Right forelimb (tissue), 1 donor: Measurements from ENCODE around the gene FDX2.

ENCODE experiments used
- DNase-seq: peaks from one replicate; pipeline ENCODE4 v3.0.0-alpha.2; 2018

Gene FDX2

GRCh38 chr19:10332158-10332964 is 16.5 kb upstream of the FDX2 start:
- DNase-seq, result no peak

GRCh38 chr19:10329555-10329954 is 13.7 kb upstream of the FDX2 start:
- no peak for DNase-seq

DNA sequence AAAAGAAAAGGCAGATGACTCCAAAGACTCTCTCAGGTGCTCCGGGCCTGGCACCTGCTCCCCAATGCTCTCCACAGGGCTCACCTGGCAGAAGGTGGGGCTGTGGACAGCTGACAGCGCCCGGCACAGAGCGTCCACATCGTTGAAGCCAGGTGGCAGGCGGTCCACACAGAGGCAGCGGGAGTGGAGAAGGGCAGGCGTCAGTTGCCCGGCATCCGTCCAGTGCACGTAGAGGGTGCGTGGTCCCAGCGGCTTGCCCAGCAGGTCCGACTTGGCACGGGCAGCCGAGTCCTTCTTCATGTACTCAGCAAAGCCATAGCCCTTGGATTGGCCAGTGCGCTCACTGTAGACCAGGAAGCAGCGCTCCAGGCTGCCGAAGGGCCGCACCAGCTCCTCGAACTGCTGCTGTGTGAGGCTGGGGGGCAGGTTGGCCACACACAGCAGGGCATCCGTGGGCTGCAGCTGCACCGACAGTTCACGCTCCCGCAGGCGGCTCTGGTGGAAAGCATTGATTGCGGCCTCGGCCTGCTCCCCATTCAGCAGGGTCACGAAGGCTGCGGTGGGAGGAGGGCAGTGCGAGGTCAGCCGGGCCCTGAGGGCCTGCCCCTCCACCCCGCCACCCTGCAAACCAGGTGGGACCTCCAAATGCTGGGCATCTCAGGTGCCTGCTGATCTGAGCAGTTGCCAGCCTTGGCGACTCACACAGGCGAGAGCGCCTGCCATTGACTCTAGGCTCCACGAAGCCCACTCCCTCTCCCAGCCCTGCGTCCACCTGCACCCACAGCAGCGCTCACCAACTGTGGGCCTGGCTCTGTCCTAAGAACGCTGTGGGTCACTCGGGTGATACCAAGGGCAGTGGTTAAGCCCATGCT is 13.0 kb upstream of the FDX2 start:
- DNase-seq, result no peak

GRCh38 chr19:10327793-10328192 is 12.0 kb upstream of the FDX2 start:
- no peak for DNase-seq

- DNase-seq, result no peak
Observed at GRCh38 chr19:10325732-10326131, 9.9 kb upstream of the FDX2 start.

DNA sequence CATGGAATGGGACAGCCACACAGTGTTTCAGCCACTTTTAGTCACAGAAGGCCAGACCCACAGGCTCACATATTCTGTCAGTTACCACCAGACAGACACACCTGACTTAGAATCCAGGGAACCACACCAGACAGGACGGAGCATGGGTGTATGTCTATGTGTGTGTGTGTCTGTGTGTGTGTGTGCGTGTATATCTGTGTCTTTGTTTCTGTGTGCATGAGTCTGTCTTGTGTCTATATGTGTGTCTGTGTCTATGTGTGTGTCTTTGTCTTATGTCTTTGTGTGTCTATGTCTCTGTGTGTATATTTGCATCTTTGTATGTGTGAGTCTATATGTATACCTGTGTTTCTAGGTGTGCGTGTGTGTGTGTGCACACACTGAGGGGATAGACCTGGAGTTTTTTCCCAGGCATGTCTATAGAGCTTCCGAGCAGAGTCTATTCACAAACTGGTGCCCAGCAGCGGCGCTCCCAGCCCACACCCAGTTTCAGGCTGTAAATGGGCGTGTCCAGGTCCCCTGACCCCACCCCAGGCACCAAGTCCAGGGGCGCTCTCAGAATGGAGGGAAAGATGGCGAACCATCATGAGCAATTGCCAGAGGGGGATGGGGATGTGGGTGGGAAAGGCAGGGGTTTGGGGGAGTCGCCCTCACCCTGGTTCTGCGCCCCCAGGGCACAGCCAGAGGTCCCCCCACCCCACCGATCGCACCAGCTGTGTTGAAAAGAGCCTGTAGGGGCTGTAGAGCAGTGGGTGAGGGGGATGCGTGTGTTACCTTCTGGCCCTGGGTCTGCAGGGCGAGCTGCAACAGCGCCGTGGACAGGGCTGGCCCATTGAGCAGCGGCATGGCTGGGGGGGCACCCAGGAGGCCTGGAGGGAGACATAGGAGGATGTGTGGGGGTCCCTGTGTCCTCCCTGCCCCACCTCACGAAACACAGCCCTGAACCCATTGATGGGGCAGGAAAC is 6.3 kb upstream of the FDX2 start:
- DNase-seq, result no peak

DNA sequence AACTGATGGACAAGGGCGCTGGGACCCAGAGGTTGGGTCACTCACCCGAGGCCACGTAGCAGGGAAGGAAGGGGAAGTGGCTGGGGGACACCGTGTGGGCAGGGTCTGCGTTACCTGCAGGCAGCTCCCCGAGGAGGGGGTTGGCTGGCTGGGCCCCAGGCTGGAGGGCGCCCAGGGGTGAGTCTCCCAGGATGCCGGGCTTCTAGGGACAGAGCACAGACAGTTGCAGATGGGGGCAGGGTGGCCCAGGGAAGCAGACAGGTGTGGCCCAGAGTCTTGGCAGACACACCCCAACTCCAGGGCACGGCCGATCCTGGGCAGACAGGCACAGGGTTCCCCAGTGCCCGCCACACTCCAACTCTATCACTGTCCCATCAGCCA is 5.6 kb upstream of the FDX2 start:
- no peak for DNase-seq

- DNase-seq, result no peak
Observed at GRCh38 chr19:10320602-10321416, 5.0 kb upstream of the FDX2 start.

GRCh38 chr19:10318807-10319682 is 3.2 kb upstream of the FDX2 start:
- no peak for DNase-seq

DNA sequence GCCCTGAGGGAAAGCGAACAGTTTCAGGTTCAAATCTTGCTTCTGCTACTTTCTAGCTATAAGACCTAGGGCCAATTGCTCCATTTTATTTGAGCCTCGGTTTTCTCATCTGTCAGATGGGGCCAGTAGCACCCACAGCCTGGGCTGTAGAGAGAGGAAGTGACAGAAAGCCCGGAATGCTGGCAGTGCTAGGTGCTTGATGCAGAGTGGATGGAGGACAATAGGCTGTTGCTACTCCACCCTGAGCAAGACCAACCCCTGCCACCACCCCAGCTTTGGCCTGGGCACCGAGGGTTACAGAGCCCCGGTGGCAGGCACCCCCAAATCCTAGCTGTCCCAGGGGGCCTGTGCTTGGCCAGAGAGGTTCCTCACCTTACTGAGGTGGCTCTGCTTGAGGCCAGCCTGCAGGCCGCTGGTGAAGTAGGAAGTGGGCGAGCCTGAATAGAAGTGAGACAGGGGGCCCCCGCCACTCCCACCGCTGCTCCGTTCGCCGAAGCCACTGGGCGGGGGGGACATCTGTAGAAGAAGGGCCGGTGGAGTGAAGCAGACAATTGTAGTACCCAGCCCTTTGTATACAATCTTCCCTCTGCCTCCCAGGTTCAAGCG is 2.1 kb upstream of the FDX2 start:
- no peak for DNase-seq

DNA sequence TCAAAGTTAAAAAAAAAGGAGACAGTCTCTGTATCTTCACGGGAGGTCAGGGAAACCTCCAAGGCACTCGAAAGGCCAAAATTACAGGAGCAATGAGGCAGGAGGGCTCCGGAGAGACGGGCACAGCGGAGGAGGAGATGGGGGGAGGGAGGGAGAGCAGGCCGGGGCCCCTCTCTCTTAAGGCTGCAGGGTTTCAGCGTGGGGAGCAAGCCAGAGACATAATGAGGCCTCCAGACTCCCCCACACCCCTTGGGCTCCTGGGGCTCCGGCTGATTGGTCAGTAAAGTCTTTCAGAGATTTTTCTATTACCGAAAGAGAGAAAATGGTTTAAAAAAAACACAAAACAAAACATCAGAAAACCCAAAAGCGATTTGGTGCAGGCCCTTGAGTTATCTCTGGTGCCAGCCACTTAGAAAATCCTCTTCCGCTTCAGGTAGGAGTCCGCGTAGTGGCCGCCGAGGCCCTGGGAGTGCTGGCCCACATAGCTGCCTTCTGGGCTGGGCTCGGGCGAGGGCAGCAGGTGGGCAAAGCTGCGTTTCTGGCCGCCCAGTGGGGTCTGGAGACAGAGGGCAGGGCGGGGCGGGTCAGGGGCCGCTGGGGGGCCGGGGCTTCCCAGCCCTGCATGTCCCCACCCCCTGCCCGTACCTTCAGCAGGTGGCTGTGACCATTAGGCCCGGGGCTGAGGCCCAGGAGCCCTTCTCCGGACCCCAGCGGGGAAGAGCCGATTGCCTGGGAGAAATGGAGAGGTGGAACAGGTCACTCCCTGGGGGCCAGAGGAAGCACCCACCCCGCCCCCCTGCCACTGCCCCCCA is 1.4 kb upstream of the FDX2 start:
- no peak for DNase-seq

GRCh38 chr19:10316229-10317044 is 622 bp upstream of the FDX2 start:
- DNase-seq, result no peak

GRCh38 chr19:10309423-10309822 is 6.4 kb downstream of the FDX2 start, which contains the start of gene ZGLP1:
Gene ZGLP1 (minus strand): TSS chr19:10309815.
- no peak for DNase-seq

DNA sequence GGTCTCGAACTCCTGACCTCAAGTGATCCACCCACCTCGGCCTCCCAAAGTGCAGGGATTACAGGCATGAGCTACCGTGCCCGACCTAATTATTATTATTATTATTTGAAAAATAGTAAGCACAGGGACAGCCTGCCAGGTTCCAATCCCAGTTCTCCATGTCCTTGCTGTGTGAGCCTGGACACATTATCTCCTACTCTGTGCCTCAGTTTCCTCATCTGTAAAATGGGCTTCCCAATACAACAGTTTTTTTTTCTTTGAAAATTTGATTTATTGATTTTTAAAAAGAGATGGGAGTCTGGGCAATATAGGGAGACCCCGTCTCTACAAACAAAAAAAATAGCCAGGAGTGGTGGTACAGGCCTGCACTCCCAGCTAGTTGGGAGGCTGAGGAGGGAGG is 9.5 kb downstream of the FDX2 start:
- no peak for DNase-seq

- DNase-seq, result no peak
Observed at GRCh38 chr19:10305139-10305806, 10.5 kb downstream of the FDX2 start.

GRCh38 chr19:10299545-10300458 is 16.0 kb downstream of the FDX2 start:
- DNase-seq, result no peak
